Tibial artery (tissue), 4 donors: ENCODE measurements around the gene NFKBIZ.
A peak's percentile ranks its signal among the peaks of the same experiment; 100 is the strongest.

Experiments used
- DNase-seq, 2 donors: peaks; one replicate each; pipeline ENCODE4 v3.0.0-alpha.2; 2019
- H3K27ac ChIP-seq, 2 donors: fragments of 200-600 bp; sonication (generic) in 1 of 2; 1 replicate in 1 of 2; 2 replicates in 1 of 2; pipeline ENCODE4 v1.5.1; 2018 to 2019; ENCODE audit warnings: mild to moderate bottlenecking in 1 of 2
- H3K27me3 ChIP-seq, 2 donors: fragments of 200-600 bp; sonication (generic) in 1 of 2; one replicate each; pipeline versions ENCODE4 v1.5.1 to v1.6.0; 2016 to 2019
- H3K36me3 ChIP-seq, 3 donors: fragments of 200-600 bp; sonication (generic) in 2 of 3; one replicate each; pipeline ENCODE4 v1.5.1; 2016 to 2019; ENCODE audit warnings: mild to moderate bottlenecking in 2 of 3
- H3K4me1 ChIP-seq, 4 donors: fragments of 200-600 bp; sonication (generic) in 2 of 4; 1 replicate in 3 of 4; 2 replicates in 1 of 4; pipeline ENCODE4 v1.5.1; 2016 to 2019
- H3K4me3 ChIP-seq, 2 donors: fragments of 200-600 bp; sonication (generic) in 1 of 2; 1 replicate in 1 of 2; 2 replicates in 1 of 2; pipeline ENCODE4 v1.5.1; 2018 to 2019; ENCODE audit warnings: mild to moderate bottlenecking in 2 of 2
- H3K9me3 ChIP-seq, 3 donors: fragments of 200-600 bp; sonication (generic) in 1 of 3; one replicate each; pipeline ENCODE4 v1.5.1; 2016 to 2019
- CTCF ChIP-seq, 2 experiments: fragments of 200-600 bp in 1 of 2; fragments of 450-650 bp in 1 of 2; IDR thresholded peaks; one replicate each; pipeline ENCODE4 v1.5.1; 2017 to 2019; ENCODE audit warnings: antibody characterized with exemption in 2 of 2, mild to moderate bottlenecking in 1 of 2, moderate library complexity in 1 of 2
- intact Hi-C: fragments of 100-400 bp; cut with DNase I; formaldehyde crosslinking; loops from one replicate; pipeline ENCODE4 v1.15.0; 2023; ENCODE audit warnings: low total_unique reads

NFKBIZ gene

GRCh38 chr3:101851850-101852714, 2.8 kb downstream of the NFKBIZ start:
- no peaks in the 10 kb centered on the region for H3K9me3 ChIP-seq
- intact Hi-C loops, result loop anchor here (5.0 to 10.0 kb wide), 2 partner anchors 35 to 373 kb away; no protein-coding TSS in a partner anchor
- no peak for DNase-seq
- peaks cover 55 to 71% (median 55%) of the 10 kb centered on the region in 3 donors for H3K36me3 ChIP-seq
- H3K4me3 ChIP-seq, result peak overlapping the region; percentile 95 to 99
- peak overlapping the region; percentile 100 for H3K27ac ChIP-seq
- TF ChIP-seq CTCF (IDR thresholded peaks at IDR 0.05), result no peak
- H3K27me3 ChIP-seq, result no peaks in the 10 kb centered on the region
- peaks cover 0 to 66% (median 34%) of the 10 kb centered on the region in 4 donors for H3K4me1 ChIP-seq

- H3K27ac ChIP-seq, result peak overlapping the region; percentile 100
- H3K36me3 ChIP-seq, result peaks cover 66 to 83% (median 67%) of the 10 kb centered on the region in 3 donors
- H3K27me3 ChIP-seq, result no peaks in the 10 kb centered on the region
- DNase-seq, result no peak
- no peak for TF ChIP-seq CTCF (IDR thresholded peaks at IDR 0.05)
- H3K4me3 ChIP-seq, result peak overlapping the region; percentile 95 to 99
- H3K4me1 ChIP-seq, result peaks cover 0 to 71% (median 30%) of the 10 kb centered on the region in 4 donors
- H3K9me3 ChIP-seq, result no peaks in the 10 kb centered on the region
- intact Hi-C loops, result loop anchor here (5.0 to 10.0 kb wide), 2 partner anchors 36 to 372 kb away; no protein-coding TSS in a partner anchor
Measured at GRCh38 chr3:101852983-101853840, 3.9 kb downstream of the NFKBIZ start.

GRCh38 chr3:101853982-101854381, 4.7 kb downstream of the NFKBIZ start:
- Histone ChIP-seq H3K36me3 (peaks cover 74 to 90% (median 74%) of the 10 kb centered on the region in 3 donors), H3K4me3 (peak overlapping the region; percentile 95 to 99), H3K9me3 (no peaks in the 10 kb centered on the region), H3K27ac (peak overlapping the region in 1 of 2 donors; percentile 100), H3K27me3 (no peaks in the 10 kb centered on the region), H3K4me1 (peaks cover 0 to 73% (median 28%) of the 10 kb centered on the region in 4 donors)
- no peak for TF ChIP-seq CTCF (IDR thresholded peaks at IDR 0.05)
- intact Hi-C loops, result loop anchor here (5.0 to 10.0 kb wide), 2 partner anchors 37 to 371 kb away; no protein-coding TSS in a partner anchor
- no peak for DNase-seq

GRCh38 chr3:101854608-101855304, 5.4 kb downstream of the NFKBIZ start:
- intact Hi-C loops, result loop anchor here (5.0 to 10.0 kb wide), 2 partner anchors 37 to 370 kb away; no protein-coding TSS in a partner anchor
- no peak for TF ChIP-seq CTCF (IDR thresholded peaks at IDR 0.05)
- Histone ChIP-seq H3K9me3 (no peaks in the 10 kb centered on the region), H3K4me3 (peak overlapping the region in 1 of 2 donors; percentile 99), H3K4me1 (peaks cover 0 to 73% (median 28%) of the 10 kb centered on the region in 4 donors), H3K27me3 (no peaks in the 10 kb centered on the region), H3K27ac (peak overlapping the region; percentile 27 to 100), H3K36me3 (peaks cover 82 to 94% (median 82%) of the 10 kb centered on the region in 3 donors)
- DNase-seq, result no peak
